GM13976 (cell line): ENCODE measurements around the gene PIK3R6.

Experiments used
- DNase-seq: peaks from one replicate; pipeline ENCODE4 v3.0.0; 2012; ENCODE audit warnings: low spot score
- CTCF ChIP-seq: IDR thresholded peaks from 2 replicates; pipeline ENCODE4 v1.5.1; 2012; ENCODE audit warnings: borderline replicate concordance, mild to moderate bottlenecking; ENCODE audit not compliant: insufficient read depth; ENCODE audit errors: extremely low read depth, missing control alignments, control extremely low read depth
- in situ Hi-C: fragments of 300-500 bp; cut with MboI; formaldehyde crosslinking; loops from one replicate; pipeline ENCODE4 v1.12.0; 2022; ENCODE audit warnings: low sequenced_read_pairs, mixed read lengths, inconsistent platforms; ENCODE audit not compliant: unreplicated experiment

PIK3R6 gene

GRCh38 chr17:8822401-8823035 lies 45.0 kb downstream of the PIK3R6 start:
- no peak for DNase-seq
- in situ Hi-C loops: no loop called here
- no peak for TF ChIP-seq CTCF

- no peak for DNase-seq
- TF ChIP-seq CTCF: no peak
- in situ Hi-C loops: no loop called here
Observed at GRCh38 chr17:8821446-8822105, 45.9 kb downstream of the PIK3R6 start.

DNA sequence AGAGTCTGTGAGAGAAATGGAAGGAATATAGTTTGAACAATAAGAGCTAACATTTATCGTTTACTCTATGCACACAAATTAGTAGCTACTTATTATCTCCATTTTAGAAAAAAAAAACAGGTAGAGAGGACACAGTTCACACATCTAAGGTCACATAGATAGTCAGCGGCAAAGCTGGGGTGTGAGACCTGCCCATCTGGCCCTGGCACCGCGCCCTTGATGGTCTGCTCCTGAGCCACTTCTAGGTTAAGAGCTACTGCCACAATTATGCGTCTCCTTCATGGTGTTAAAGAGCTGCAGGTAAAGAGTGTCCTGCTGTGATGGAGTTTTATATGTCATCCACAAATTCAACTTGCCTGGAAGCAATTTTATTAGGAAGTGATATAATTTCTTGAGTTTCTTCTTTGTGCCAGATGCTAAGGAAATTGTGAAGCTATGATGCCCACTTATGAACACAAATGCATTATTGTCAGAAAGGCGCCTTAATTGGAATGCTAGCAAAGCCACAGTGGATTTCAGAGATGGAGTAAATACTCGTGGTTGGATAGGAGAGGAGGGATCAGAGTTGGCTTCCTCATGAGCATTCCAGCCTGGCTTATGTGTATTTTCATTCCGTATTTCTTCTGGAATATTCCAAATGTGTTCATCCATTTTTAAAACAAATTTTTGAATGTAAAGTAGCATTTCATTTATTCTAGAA lies 47.0 kb downstream of the PIK3R6 start:
- DNase-seq: no peak
- no peak for TF ChIP-seq CTCF
- in situ Hi-C loops: no loop called here

DNA sequence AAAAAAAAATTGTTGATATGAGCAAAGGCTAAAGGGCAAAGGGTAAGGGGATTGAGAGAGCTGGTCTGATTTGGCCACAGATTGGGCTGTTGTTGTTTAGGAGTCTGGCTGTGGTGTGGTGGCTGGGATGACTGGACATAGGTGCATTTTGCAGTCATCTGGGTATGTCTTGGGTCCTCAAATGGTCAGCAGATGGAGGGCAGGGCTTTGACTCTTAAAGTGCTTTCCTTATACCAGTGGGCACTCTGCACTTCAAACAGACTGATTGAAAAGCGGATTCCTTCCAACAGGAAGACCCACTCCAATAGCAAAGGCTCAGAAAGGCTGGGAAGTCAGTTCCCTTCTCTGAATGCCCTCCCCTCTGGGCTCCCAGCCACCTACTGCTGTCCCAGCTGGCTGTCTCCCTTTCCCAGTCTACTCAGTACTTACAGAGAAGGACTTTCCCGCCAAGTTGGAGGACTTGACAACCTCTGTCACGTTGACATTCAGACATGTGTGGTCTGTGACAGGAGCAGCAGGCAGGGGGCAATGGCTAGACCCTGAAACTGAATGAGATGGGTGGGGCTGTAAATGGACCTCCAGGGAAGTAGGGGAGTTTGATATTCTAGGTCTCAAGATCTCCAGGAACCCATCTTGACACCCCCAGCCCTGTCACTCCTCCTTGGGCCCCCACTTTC lies 48.7 kb downstream of the PIK3R6 start:
- in situ Hi-C loops: no loop called here
- DNase-seq: no peak
- no peak for TF ChIP-seq CTCF

DNA sequence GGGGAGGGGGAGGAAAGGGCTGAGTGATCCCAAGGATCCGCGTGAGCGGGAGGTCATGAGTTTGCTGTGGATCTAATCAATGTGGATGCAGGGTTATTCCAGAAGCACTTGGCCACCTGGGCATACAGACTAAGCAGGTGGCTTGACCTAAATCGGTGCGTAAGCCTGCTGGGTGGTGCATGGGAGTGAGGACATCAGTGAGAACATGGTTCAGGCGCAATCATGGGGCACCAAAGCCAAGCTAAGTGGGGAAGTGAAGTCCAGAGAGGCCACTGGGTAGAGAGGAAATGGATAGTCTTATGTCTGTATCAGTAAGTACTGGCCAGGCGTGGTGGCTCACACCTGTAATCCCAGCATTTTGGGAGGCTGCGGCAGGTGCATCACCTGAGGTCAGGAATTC lies 49.4 kb downstream of the PIK3R6 start:
- no peak for DNase-seq

More for the DNA sequence above, 49.4 kb downstream of the PIK3R6 start:
- in situ Hi-C loops: no loop called here
- TF ChIP-seq CTCF: no peak
